ENCODE measurements around the gene PRDM13. TPM values are rescaled to one million over a fixed set of nuclear protein-coding genes. Genes with fewer than 3 reads are reported as not detected.

PRDM13 gene
- total and polyA plus RNA-seq, 9 of the 15 experiments (the other 6 are each of a cell fraction or from before 2014, with no cell fraction given), result not detected

- TF ChIP-seq SIX5 (IDR thresholded peaks at IDR 0.05; ENCODE audit: borderline replicate concordance in 1 of 2, insufficient read depth in 1 of 2, low read depth in 1 of 2, low read length in 2 of 2) (no peak), JUND (IDR thresholded peaks at IDR 0.05; ENCODE audit: borderline replicate concordance, low read depth, low read length) (peak; percentile 15; the same call in 1 of the 2 replicates), JUND (tag; IDR thresholded peaks at IDR 0.05; ENCODE audit: borderline replicate concordance, low read depth, low read length) (no peak; the same call in 2 of the 3 replicates), HDAC1 (IDR thresholded peaks at IDR 0.05) (no peak), SMARCE1 (IDR thresholded peaks at IDR 0.05) (0 out of 2 replicates have a peak, but pooled peaks have one; percentile 42), ZBTB7A (IDR thresholded peaks at IDR 0.05; ENCODE audit: borderline replicate concordance, control insufficient read depth, low read depth, low read length) (no peak), HMG20A (CRISPR knock-in tag; conservative IDR thresholded peaks at IDR 0.05) (no peak), ATF3 (IDR thresholded peaks at IDR 0.05) (0 out of 2 replicates have a peak, but pooled peaks have one; percentile 32), ATF3 (CRISPR knock-in tag; conservative IDR thresholded peaks at IDR 0.05) (no peak), SMAD2 (IDR thresholded peaks at IDR 0.05; ENCODE audit: low read depth, low read length) (no peak), ZNF57 (CRISPR knock-in tag; IDR thresholded peaks at IDR 0.05) (no peak), ZNF311 (CRISPR knock-in tag; IDR thresholded peaks at IDR 0.05) (no peak), ZBTB40 (IDR thresholded peaks at IDR 0.05) (no peak), ZBTB40 (CRISPR knock-in tag; IDR thresholded peaks at IDR 0.05) (no peak), BRF1 (IDR thresholded peaks at IDR 0.05; ENCODE audit: borderline replicate concordance, extremely low read depth, insufficient read length) (no peak), EP400 (IDR thresholded peaks at IDR 0.05) (no peak), CCNT2 (IDR thresholded peaks at IDR 0.05; ENCODE audit: borderline replicate concordance, extremely low read depth, insufficient read length, low read depth, low read length) (no peak), GMEB1 (CRISPR knock-in tag; IDR thresholded peaks at IDR 0.05) (no peak)
Measured at GRCh38 chr6:99611148-99611547, 4.5 kb downstream of the PRDM13 start (continued).

Measured in K562 (cell line).